Activated CD8-positive, alpha-beta memory T cell treated with anti-CD3 and anti-CD28 coated beads for 24 hours (primary cell): ENCODE results near the gene CCDC88C.

Source experiments
- DNase-seq: peaks from one replicate; pipeline ENCODE4 v3.0.0-alpha.2; 2020

The CCDC88C gene

GRCh38 chr14:91342206-91342760 is 75.3 kb downstream of the CCDC88C start:
- DNase-seq, result no peak

- no peak for DNase-seq
Measured at GRCh38 chr14:91341751-91342154, 75.9 kb downstream of the CCDC88C start.

- DNase-seq, result no peak
Measured at GRCh38 chr14:91341334-91341733, 76.3 kb downstream of the CCDC88C start.

GRCh38 chr14:91339671-91340369 is 77.8 kb downstream of the CCDC88C start:
- no peak for DNase-seq

- DNase-seq, result no peak
Measured at GRCh38 chr14:91339076-91339475, 78.5 kb downstream of the CCDC88C start.

GRCh38 chr14:91338379-91338778 is 79.2 kb downstream of the CCDC88C start:
- DNase-seq, result no peak

GRCh38 chr14:91337699-91338335 is 79.8 kb downstream of the CCDC88C start:
- DNase-seq, result no peak

GRCh38 chr14:91336093-91336450 is 81.5 kb downstream of the CCDC88C start:
- no peak for DNase-seq

GRCh38 chr14:91335191-91336092 is 82.2 kb downstream of the CCDC88C start:
- DNase-seq, result no peak

- no peak for DNase-seq
Measured at GRCh38 chr14:91333650-91334039, 84.0 kb downstream of the CCDC88C start.

- no peak for DNase-seq
Measured at GRCh38 chr14:91332986-91333649, 84.5 kb downstream of the CCDC88C start.

GRCh38 chr14:91332171-91332985 is 85.2 kb downstream of the CCDC88C start:
- no peak for DNase-seq

- no peak for DNase-seq
Measured at GRCh38 chr14:91331721-91332120, 85.9 kb downstream of the CCDC88C start.

GRCh38 chr14:91330856-91331255 is 86.8 kb downstream of the CCDC88C start:
- no peak for DNase-seq

- no peak for DNase-seq
Measured at GRCh38 chr14:91330096-91330696, 87.4 kb downstream of the CCDC88C start.

GRCh38 chr14:91329486-91330014 is 88.1 kb downstream of the CCDC88C start:
- DNase-seq, result no peak

- no peak for DNase-seq
Measured at GRCh38 chr14:91328313-91329050, 89.1 kb downstream of the CCDC88C start.

GRCh38 chr14:91327661-91328312 is 89.8 kb downstream of the CCDC88C start:
- no peak for DNase-seq

GRCh38 chr14:91327250-91327595 is 90.4 kb downstream of the CCDC88C start:
- no peak for DNase-seq
